ENCODE results near the gene HP1BP3. TPM values are rescaled to one million over a fixed set of nuclear protein-coding genes. Genes with fewer than 3 reads are reported as not detected.

The HP1BP3 gene
- total RNA-seq, 4 donors from 2014 or later, result 221 to 322 (median 237) TPM

- H3K36me3 ChIP-seq, result peaks cover 0 to 72% of the 10 kb centered on the region in 2 donors
- 30 to 46% methylated on average over 2 of the region's 2 CpGs for WGBS, 2 donors (ENCODE audit: low coverage in 1 of 2)
- H3K4me3 ChIP-seq, result no peak overlapping the region
- H3K27ac ChIP-seq, result peak overlapping the region in 3 of 4 donors; percentile 14 to 22 (median 20)
- no peak for TF ChIP-seq POLR2A (IDR thresholded peaks at IDR 0.05)
- TF ChIP-seq POLR2AphosphoS5 (IDR thresholded peaks at IDR 0.05), result no peak
- no peak for TF ChIP-seq EP300 (IDR thresholded peaks at IDR 0.05)
- TF ChIP-seq, protein P1, sequence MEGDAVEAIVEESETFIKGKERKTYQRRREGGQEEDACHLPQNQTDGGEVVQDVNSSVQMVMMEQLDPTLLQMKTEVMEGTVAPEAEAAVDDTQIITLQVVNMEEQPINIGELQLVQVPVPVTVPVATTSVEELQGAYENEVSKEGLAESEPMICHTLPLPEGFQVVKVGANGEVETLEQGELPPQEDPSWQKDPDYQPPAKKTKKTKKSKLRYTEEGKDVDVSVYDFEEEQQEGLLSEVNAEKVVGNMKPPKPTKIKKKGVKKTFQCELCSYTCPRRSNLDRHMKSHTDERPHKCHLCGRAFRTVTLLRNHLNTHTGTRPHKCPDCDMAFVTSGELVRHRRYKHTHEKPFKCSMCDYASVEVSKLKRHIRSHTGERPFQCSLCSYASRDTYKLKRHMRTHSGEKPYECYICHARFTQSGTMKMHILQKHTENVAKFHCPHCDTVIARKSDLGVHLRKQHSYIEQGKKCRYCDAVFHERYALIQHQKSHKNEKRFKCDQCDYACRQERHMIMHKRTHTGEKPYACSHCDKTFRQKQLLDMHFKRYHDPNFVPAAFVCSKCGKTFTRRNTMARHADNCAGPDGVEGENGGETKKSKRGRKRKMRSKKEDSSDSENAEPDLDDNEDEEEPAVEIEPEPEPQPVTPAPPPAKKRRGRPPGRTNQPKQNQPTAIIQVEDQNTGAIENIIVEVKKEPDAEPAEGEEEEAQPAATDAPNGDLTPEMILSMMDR (IDR thresholded peaks at IDR 0.05), result no peak
- H3K4me1 ChIP-seq, result no peaks in the 10 kb centered on the region
- H3K27me3 ChIP-seq, result no peaks in the 10 kb centered on the region
- no peak for ATAC-seq
- no peaks in the 10 kb centered on the region for H3K9me3 ChIP-seq
Observed at GRCh38 chr1:20739225-20739624, 47.9 kb downstream of the HP1BP3 start.

GRCh38 chr1:20735581-20736111 is 51.5 kb downstream of the HP1BP3 start:
- Histone ChIP-seq H3K36me3 (peaks cover 0 to 37% of the 10 kb centered on the region in 2 donors), H3K27ac (peak overlapping the region in 1 of 4 donors; percentile 10), H3K4me3 (no peak overlapping the region), H3K9me3 (no peaks in the 10 kb centered on the region), H3K27me3 (peaks cover 16% of the 10 kb centered on the region), H3K4me1 (peaks cover 0 to 30% (median 12%) of the 10 kb centered on the region in 3 donors)
- TF ChIP-seq POLR2AphosphoS5 (IDR thresholded peaks at IDR 0.05) (no peak), EP300 (IDR thresholded peaks at IDR 0.05) (no peak), POLR2A (IDR thresholded peaks at IDR 0.05) (no peak)
- TF ChIP-seq, protein P1 (IDR thresholded peaks at IDR 0.05), result no peak
- ATAC-seq, result no peak
- 53 to 79% methylated on average over 5 to 7 of the region's 7 CpGs for WGBS, 2 donors (ENCODE audit: low coverage in 1 of 2)

DNA sequence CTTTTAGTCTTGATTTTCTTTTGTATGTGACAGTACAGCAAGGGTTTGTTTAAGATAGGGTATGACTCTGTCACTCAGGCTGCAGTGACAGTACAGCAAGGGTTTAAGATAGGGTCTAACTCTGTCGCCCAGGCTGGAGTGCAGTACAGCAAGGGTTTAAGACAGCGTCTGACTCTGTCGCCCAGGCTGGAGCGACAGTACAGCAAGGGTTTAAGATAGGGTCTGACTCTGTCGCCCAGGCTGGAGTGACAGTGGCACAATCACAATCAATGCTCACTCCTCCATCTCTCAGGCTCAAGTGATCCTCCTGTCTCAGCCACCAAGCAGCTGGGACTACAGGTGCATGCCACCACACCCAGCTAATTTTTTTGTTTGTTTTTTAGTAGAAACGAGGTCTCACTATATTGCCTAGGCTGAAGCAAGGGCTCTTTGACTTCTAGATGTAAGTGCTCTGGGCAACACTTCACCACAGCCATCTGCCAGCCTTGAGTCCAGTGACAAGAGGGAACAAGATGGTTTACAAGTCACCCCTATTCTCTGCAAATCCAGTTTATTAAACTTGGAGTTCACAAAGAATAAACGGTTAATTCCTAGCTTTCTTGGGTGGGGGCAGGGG is 53.6 kb downstream of the HP1BP3 start:
- no peak for ATAC-seq
- WGBS, 2 donors (ENCODE audit: low coverage in 1 of 2), result 20 to 33% methylated on average over 4 of the region's 7 CpGs
- Histone ChIP-seq H3K36me3 (peaks cover 0 to 16% of the 10 kb centered on the region in 2 donors), H3K4me1 (peaks cover 0 to 30% (median 12%) of the 10 kb centered on the region in 3 donors), H3K27ac (peak overlapping the region in 3 of 4 donors; percentile 66 to 81 (median 74)), H3K4me3 (peak overlapping the region; percentile 42 to 73), H3K27me3 (peaks cover 36% of the 10 kb centered on the region), H3K9me3 (no peaks in the 10 kb centered on the region)
- TF ChIP-seq EP300 (IDR thresholded peaks at IDR 0.05), result no peak
- TF ChIP-seq POLR2AphosphoS5 (IDR thresholded peaks at IDR 0.05), result no peak
- no peak for TF ChIP-seq POLR2A (IDR thresholded peaks at IDR 0.05)
- TF ChIP-seq, protein P1 (IDR thresholded peaks at IDR 0.05), result no peak

- peak; percentile 83 for ATAC-seq
- peak; percentile 79 for TF ChIP-seq POLR2AphosphoS5 (IDR thresholded peaks at IDR 0.05)
- TF ChIP-seq, protein P1 (IDR thresholded peaks at IDR 0.05), result peak in 3 of 4 experiments; percentile 28 to 48 (median 33)
- TF ChIP-seq EP300 (IDR thresholded peaks at IDR 0.05), result no peak
- no peak for TF ChIP-seq POLR2A (IDR thresholded peaks at IDR 0.05)
- WGBS, 2 donors (ENCODE audit: low coverage in 1 of 2), result 0 to 4% methylated on average over 6 to 7 of the region's 38 CpGs
Observed at GRCh38 chr1:20732588-20733359, 54.3 kb downstream of the HP1BP3 start, which contains the start of gene SH2D5. TSS of gene SH2D5 (minus strand) at chr1:20732703. CDS start at chr1:20728044, 4,659 bp downstream.

More at GRCh38 chr1:20732588-20733359, 54.3 kb downstream of the HP1BP3 start, which contains the start of gene SH2D5:
- H3K4me1 ChIP-seq, result peaks cover 0 to 30% (median 12%) of the 10 kb centered on the region in 3 donors
- H3K36me3 ChIP-seq, result peaks cover 0 to 10% of the 10 kb centered on the region in 2 donors
- peak within 1 kb of the TSS in 3 of 4 donors; percentile 66 to 81 (median 74) for H3K27ac ChIP-seq
- peak within 1 kb of the TSS; percentile 42 to 73 for H3K4me3 ChIP-seq
- no peaks in the 10 kb centered on the region for H3K9me3 ChIP-seq
- peaks cover 39% of the 10 kb centered on the region for H3K27me3 ChIP-seq

All from gastroesophageal sphincter (tissue), 4 donors.